Muscle of leg (tissue), 11 donors: ENCODE measurements around the gene LDLRAD3. TPM values are rescaled to one million over a fixed set of nuclear protein-coding genes. Genes with fewer than 3 reads are reported as not detected.

ENCODE experiments used
- DNase-seq: peaks from one replicate; pipeline ENCODE4 v3.0.0; 2013
- H3K27ac ChIP-seq: one replicate; pipeline ENCODE4 v1.5.1; 2013; ENCODE audit warnings: mild to moderate bottlenecking, low read length, control low read depth
- H3K27me3 ChIP-seq: one replicate; pipeline ENCODE4 v1.6.1; 2013; ENCODE audit warnings: low read length; ENCODE audit not compliant: control insufficient read depth, insufficient read depth
- H3K36me3 ChIP-seq: one replicate; pipeline ENCODE4 v1.6.1; 2013; ENCODE audit warnings: low read length; ENCODE audit not compliant: control insufficient read depth, insufficient read depth
- H3K4me1 ChIP-seq: one replicate; pipeline ENCODE4 v1.6.1; 2013; ENCODE audit warnings: low read length; ENCODE audit not compliant: control insufficient read depth, insufficient read depth
- H3K4me3 ChIP-seq: one replicate; pipeline ENCODE4 v1.5.1; 2013; ENCODE audit warnings: low read length, control low read depth
- H3K9me3 ChIP-seq: replicated peaks from 2 replicates; pipeline ENCODE4 v1.6.1; 2013; ENCODE audit warnings: low read depth, low read length; ENCODE audit not compliant: control insufficient read depth
- WGBS: methylation state at CpG from one replicate; pipeline ENCODE4 v1.1.5; 2013; ENCODE audit warnings: missing lambda C conversion rate; ENCODE audit not compliant: insufficient coverage; 5-methylcytosine and 5-hydroxymethylcytosine counted together
- polyA plus RNA-seq, 8 donors: library from polyadenylated mRNA; unstranded; fragments of 120-200 nt; gene quantifications; one replicate each; pipeline versions ENCODE4 v1.2.1 to v1.2.3, GENCODE V29; 2013; ENCODE audit warnings: inconsistent platforms in 1 of 8, low replicate concordance in 1 of 8; ENCODE audit not compliant: insufficient read length in 8 of 8, insufficient read depth in 1 of 8
- total RNA-seq: library from RNA; stranded (reverse); fragments of 120-200 nt; gene quantifications from one replicate; pipeline ENCODE4 v1.2.4, GENCODE V29; 2013

Gene LDLRAD3
- total and polyA plus RNA-seq, 9 donors, result 12.0 to 28.6 (median 20.9) TPM

DNA sequence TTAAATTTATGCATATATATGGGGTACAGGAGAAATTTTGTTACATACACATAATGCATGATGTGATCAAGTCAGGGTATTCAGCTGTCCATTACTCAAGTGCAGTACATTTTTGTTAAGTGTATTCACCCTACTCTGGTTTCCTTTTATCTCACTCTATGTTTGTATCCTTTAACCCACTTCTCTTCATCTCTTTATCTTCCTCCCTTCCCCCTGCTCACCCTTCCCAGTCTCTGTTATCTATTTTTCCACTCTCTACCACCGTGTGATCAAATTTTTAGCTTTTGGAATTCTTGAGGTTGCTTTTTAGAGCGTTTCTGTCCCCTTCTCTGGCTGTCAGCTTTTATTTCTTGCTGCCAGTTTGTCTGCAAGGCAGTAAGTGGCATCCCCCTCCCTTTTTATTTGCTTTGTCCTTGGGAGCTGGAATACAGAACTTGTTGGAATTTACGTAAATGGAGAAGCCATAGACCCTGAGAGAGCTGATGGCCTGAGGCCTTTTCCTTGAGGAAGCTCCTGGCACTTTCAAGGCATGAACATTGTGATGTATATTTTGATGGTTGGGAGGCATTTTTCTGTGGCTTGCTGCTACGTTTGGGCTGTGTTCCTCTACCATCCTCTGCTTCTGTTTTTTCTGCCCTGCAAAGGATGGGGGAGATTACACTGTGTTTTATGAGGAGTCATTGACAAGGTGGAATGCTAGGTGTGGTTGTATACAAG is 148.6 kb downstream of the LDLRAD3 start:
- peaks cover 41% of the 10 kb centered on the region for H3K36me3 ChIP-seq
- DNase-seq, result no peak
- H3K4me3 ChIP-seq, result no peak overlapping the region
- peaks cover 9% of the 10 kb centered on the region for H3K4me1 ChIP-seq
- no peak overlapping the region for H3K27ac ChIP-seq
- H3K27me3 ChIP-seq, result no peaks in the 10 kb centered on the region
- 74% methylated on average over 3 of the region's 4 CpGs for WGBS
- H3K9me3 ChIP-seq, result peaks cover 4% of the 10 kb centered on the region

GRCh38 chr11:36093548-36093947 is 149.7 kb downstream of the LDLRAD3 start:
- DNase-seq, result no peak
- no peaks in the 10 kb centered on the region for H3K27me3 ChIP-seq
- no peak overlapping the region for H3K27ac ChIP-seq
- H3K4me3 ChIP-seq, result no peak overlapping the region
- peaks cover 46% of the 10 kb centered on the region for H3K36me3 ChIP-seq
- WGBS, result 100% methylated on average over 3 of the region's 4 CpGs
- peaks cover 4% of the 10 kb centered on the region for H3K9me3 ChIP-seq
- peaks cover 15% of the 10 kb centered on the region for H3K4me1 ChIP-seq

DNA sequence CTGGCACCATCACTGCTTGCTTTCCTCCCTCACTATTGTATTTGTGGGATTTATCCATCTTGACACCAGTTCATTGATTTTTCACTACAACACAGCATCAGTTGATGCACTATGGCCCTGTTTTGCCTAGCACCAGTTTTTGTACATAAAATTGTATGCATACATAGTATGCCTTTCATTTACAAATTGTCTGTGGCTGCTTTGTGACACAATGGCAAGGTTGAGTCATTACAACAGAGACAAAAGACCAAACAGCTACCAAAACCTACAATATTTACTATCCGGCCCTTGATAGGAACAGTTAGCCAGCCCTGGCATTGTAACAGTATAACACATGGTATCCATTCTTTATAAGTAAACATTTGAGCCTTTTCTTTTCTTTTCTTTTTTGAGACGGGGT is 150.3 kb downstream of the LDLRAD3 start:
- Histone ChIP-seq H3K27me3 (no peaks in the 10 kb centered on the region), H3K4me1 (peaks cover 20% of the 10 kb centered on the region), H3K36me3 (peaks cover 47% of the 10 kb centered on the region), H3K4me3 (no peak overlapping the region), H3K9me3 (peaks cover 4% of the 10 kb centered on the region), H3K27ac (no peak overlapping the region)
- WGBS, result 100% methylated on average over 1 of the region's 2 CpGs
- DNase-seq, result no peak

DNA sequence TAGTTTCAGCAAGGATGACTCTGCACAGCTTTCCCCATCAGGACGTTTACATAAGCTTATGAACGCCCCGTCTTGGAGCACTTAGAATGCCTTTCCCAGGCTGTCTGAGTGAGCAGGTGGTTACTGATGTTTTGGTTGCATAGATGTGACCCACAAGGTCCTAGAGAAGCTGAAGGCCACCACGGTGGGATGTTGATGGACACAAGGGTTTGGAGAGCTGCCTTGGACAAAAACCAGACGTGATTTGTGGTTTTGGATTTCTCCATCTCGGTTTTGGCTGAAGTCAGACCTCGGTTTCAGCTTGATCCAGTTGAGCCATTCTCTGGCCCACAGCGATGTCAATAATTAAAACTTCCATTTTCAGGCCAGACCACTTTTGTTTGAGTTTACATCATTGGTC is 151.9 kb downstream of the LDLRAD3 start:
- WGBS, result 83% methylated on average over 7 of the region's 8 CpGs
- no peak for DNase-seq
- Histone ChIP-seq H3K4me3 (no peak overlapping the region), H3K9me3 (peaks cover 4% of the 10 kb centered on the region), H3K36me3 (peaks cover 49% of the 10 kb centered on the region), H3K27me3 (no peaks in the 10 kb centered on the region), H3K27ac (no peak overlapping the region), H3K4me1 (peaks cover 20% of the 10 kb centered on the region)

- Histone ChIP-seq H3K9me3 (peaks cover 4% of the 10 kb centered on the region), H3K27ac (no peak overlapping the region), H3K4me1 (peaks cover 20% of the 10 kb centered on the region), H3K27me3 (no peaks in the 10 kb centered on the region), H3K36me3 (peaks cover 56% of the 10 kb centered on the region), H3K4me3 (no peak overlapping the region)
- no peak for DNase-seq
- 84% methylated on average over 6 of the region's 6 CpGs for WGBS
These were observed 153.4 kb downstream of the LDLRAD3 start for GRCh38 chr11:36097219-36097650.

DNA sequence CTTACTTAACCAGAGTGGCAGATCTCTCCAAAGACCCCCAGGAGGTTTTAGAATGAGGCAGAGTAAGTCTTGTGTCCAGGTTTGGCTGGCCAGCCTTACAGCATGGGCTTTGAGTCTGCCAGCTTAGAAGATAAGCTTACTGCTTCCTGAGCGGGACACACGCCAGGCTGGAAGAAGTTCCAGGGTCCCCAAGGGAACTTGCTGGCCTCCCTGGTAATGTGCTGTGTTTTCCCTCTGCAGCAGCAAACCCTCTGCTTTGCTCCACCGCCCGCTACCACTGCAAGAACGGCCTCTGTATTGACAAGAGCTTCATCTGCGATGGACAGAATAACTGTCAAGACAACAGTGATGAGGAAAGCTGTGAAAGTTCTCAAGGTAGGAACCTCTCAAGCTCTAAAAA is 154.2 kb downstream of the LDLRAD3 start:
- peaks cover 57% of the 10 kb centered on the region for H3K36me3 ChIP-seq
- H3K4me3 ChIP-seq, result no peak overlapping the region
- no peak overlapping the region for H3K27ac ChIP-seq
- no peaks in the 10 kb centered on the region for H3K27me3 ChIP-seq
- no CpG with 5 or more reads among the region's 6 CpGs for WGBS
- peaks cover 4% of the 10 kb centered on the region for H3K9me3 ChIP-seq
- H3K4me1 ChIP-seq, result peaks cover 17% of the 10 kb centered on the region
- peak; percentile 51 for DNase-seq

DNA sequence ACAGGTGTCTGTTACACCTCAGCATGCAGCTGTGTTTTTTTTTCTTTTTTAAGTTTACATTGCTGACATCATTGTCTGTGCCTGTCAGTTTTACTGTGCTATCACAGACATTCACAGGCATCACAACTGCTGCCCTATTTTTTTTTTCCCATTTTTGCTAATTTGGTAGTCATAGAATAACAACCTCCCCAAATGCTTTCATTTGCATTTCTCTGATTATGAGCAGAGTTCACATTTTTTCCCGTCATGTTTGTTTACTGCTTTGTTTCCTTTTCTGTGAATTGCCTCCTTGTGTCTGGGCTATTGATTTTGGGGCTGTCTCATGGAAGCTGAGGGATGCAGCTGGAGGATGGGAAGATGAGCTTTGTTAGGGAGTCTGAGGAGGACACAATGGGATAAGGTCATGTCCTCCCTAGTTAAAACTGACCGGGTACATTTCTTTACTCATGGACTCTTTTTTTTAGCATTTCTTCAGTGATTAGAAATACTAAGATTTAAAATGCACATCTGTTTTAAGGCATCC is 155.1 kb downstream of the LDLRAD3 start:
- no peak for DNase-seq
- WGBS, result no CpG with 5 or more reads among the region's 2 CpGs

GRCh38 chr11:36101466-36101865 is 157.6 kb downstream of the LDLRAD3 start:
- 100% methylated on average over 1 of the region's 4 CpGs for WGBS
- Histone ChIP-seq H3K27me3 (no peaks in the 10 kb centered on the region), H3K4me1 (peaks cover 21% of the 10 kb centered on the region), H3K36me3 (peaks cover 59% of the 10 kb centered on the region), H3K4me3 (no peak overlapping the region), H3K27ac (no peak overlapping the region), H3K9me3 (no peaks in the 10 kb centered on the region)
- DNase-seq, result no peak

More for the DNA sequence above, 155.1 kb downstream of the LDLRAD3 start:
- H3K27me3 ChIP-seq, result no peaks in the 10 kb centered on the region
- no peaks in the 10 kb centered on the region for H3K9me3 ChIP-seq
- H3K36me3 ChIP-seq, result peaks cover 52% of the 10 kb centered on the region
- H3K4me3 ChIP-seq, result no peak overlapping the region
- H3K4me1 ChIP-seq, result peaks cover 17% of the 10 kb centered on the region
- no peak overlapping the region for H3K27ac ChIP-seq

DNA sequence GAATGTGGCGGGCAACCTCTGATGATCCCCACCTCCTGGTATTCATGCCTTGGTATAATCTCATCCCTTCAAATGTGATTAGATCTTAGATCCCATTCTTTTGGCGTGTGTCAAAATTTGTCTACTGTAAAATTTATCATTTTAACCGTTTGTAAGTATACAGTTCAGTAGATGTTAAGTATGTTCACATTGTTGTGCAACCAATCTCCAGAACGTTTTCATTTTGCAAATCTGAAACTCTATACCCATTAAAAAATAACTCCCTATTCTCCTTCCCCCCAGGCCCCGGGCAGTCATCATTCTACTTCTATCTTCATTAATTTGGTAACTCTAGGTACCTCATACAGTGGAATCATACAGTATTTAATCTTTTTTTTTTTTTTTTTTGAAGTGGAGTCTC is 159.0 kb downstream of the LDLRAD3 start:
- 100% methylated on average over 1 of the region's 5 CpGs for WGBS
- H3K4me1 ChIP-seq, result peaks cover 14% of the 10 kb centered on the region

GRCh38 chr11:36103933-36104530 is 160.2 kb downstream of the LDLRAD3 start:
- Histone ChIP-seq H3K9me3 (no peaks in the 10 kb centered on the region), H3K4me1 (peaks cover 6% of the 10 kb centered on the region), H3K4me3 (no peak overlapping the region), H3K36me3 (peaks cover 50% of the 10 kb centered on the region), H3K27ac (no peak overlapping the region), H3K27me3 (no peaks in the 10 kb centered on the region)
- DNase-seq, result no peak
- 94% methylated on average over 11 of the region's 11 CpGs for WGBS

More for the DNA sequence above, 159.0 kb downstream of the LDLRAD3 start:
- H3K27ac ChIP-seq, result no peak overlapping the region
- H3K27me3 ChIP-seq, result no peaks in the 10 kb centered on the region
- H3K9me3 ChIP-seq, result no peaks in the 10 kb centered on the region
- H3K4me3 ChIP-seq, result no peak overlapping the region
- H3K36me3 ChIP-seq, result peaks cover 60% of the 10 kb centered on the region
- no peak for DNase-seq
